T-helper 17 cell (primary cell): ENCODE measurements around the gene RMP24.
A peak's percentile ranks its signal among the peaks of the same experiment; 100 is the strongest.
"Not testable (repeated sequence)": the region's sequence is repeated elsewhere in the genome, so short reads cannot be mapped to it uniquely, and the experiment has no call there.

ENCODE experiments used
- ATAC-seq: fragments of 150-1000 bp; cut with Tn5 transposase; 2 replicates; pipeline ENCODE4 v1.10.0; 2021; ENCODE audit warnings: mild to moderate bottlenecking, moderate library complexity
- DNase-seq, 3 donors: peaks; one replicate each; pipeline versions ENCODE4 v3.0.0 to v3.0.0-alpha.2; 2020 to 2021
- H3K9me3 ChIP-seq: one replicate; pipeline ENCODE4 v1.7.0; 2013; ENCODE audit warnings: low read length, mild to moderate bottlenecking; ENCODE audit not compliant: control insufficient read depth, poor library complexity, severe bottlenecking
- H3K27ac Mint-ChIP-seq: one replicate; pipeline ENCODE4 v1.8.0; 2022; ENCODE audit warnings: mild to moderate bottlenecking, moderate library complexity, mixed read lengths
- H3K27me3 Mint-ChIP-seq: one replicate; pipeline ENCODE4 v1.8.0; 2022; ENCODE audit warnings: mixed read lengths
- H3K36me3 Mint-ChIP-seq: one replicate; pipeline ENCODE4 v1.8.0; 2022; ENCODE audit warnings: low read depth, mixed read lengths
- H3K4me1 Mint-ChIP-seq: one replicate; pipeline ENCODE4 v1.8.0; 2022; ENCODE audit warnings: mild to moderate bottlenecking, mixed read lengths
- H3K4me3 Mint-ChIP-seq: one replicate; pipeline ENCODE4 v1.8.0; 2022; ENCODE audit warnings: mild to moderate bottlenecking, moderate library complexity, mixed read lengths

RMP24 gene

GRCh38 chr18:35948080-35948479, 24.4 kb upstream of the RMP24 start:
- H3K4me3 Mint-ChIP-seq = no peak overlapping the region
- peaks cover 3% of the 10 kb centered on the region for H3K36me3 Mint-ChIP-seq
- H3K4me1 Mint-ChIP-seq = peaks cover 5% of the 10 kb centered on the region
- ATAC-seq (no peak), DNase-seq (no peak)
- H3K27me3 Mint-ChIP-seq = peaks cover 37% of the 10 kb centered on the region
- no peak overlapping the region for H3K27ac Mint-ChIP-seq
- no peaks in the 10 kb centered on the region for H3K9me3 ChIP-seq

- ATAC-seq = no peak
Measured at GRCh38 chr18:35949090-35949489, 23.4 kb upstream of the RMP24 start.

GRCh38 chr18:35949903-35950627, 22.4 kb upstream of the RMP24 start:
- peak; percentile 84 for ATAC-seq
- peak overlapping the region; percentile 92 for H3K4me3 Mint-ChIP-seq
- no peak overlapping the region for H3K27ac Mint-ChIP-seq
- peaks cover 3% of the 10 kb centered on the region for H3K36me3 Mint-ChIP-seq
- peaks cover 47% of the 10 kb centered on the region for H3K27me3 Mint-ChIP-seq
- H3K9me3 ChIP-seq = no peaks in the 10 kb centered on the region
- peaks cover 5% of the 10 kb centered on the region for H3K4me1 Mint-ChIP-seq
- peak; percentile 24 to 35 (median 27) for DNase-seq

More at GRCh38 chr18:35949090-35949489, 23.4 kb upstream of the RMP24 start:
- Mint-ChIP-seq H3K4me1 (peaks cover 5% of the 10 kb centered on the region), H3K4me3 (peak overlapping the region; percentile 92), H3K27ac (no peak overlapping the region), H3K27me3 (peaks cover 43% of the 10 kb centered on the region), H3K36me3 (peaks cover 3% of the 10 kb centered on the region)
- DNase-seq = no peak
- H3K9me3 ChIP-seq = no peaks in the 10 kb centered on the region

- peaks cover 5% of the 10 kb centered on the region for H3K4me1 Mint-ChIP-seq
- peaks cover 3% of the 10 kb centered on the region for H3K36me3 Mint-ChIP-seq
- H3K9me3 ChIP-seq = no peaks in the 10 kb centered on the region
- peak overlapping the region; percentile 92 for H3K4me3 Mint-ChIP-seq
- ATAC-seq (no peak), DNase-seq (no peak)
- H3K27me3 Mint-ChIP-seq = peaks cover 50% of the 10 kb centered on the region
- no peak overlapping the region for H3K27ac Mint-ChIP-seq
Measured at GRCh38 chr18:35950628-35950982, 21.9 kb upstream of the RMP24 start.

- no peaks in the 10 kb centered on the region for H3K9me3 ChIP-seq
- Mint-ChIP-seq H3K36me3 (peaks cover 5% of the 10 kb centered on the region), H3K4me3 (no peak overlapping the region), H3K4me1 (peaks cover 5% of the 10 kb centered on the region), H3K27ac (no peak overlapping the region), H3K27me3 (peaks cover 54% of the 10 kb centered on the region)
- ATAC-seq = no peak
- no peak for DNase-seq
Measured at GRCh38 chr18:35953688-35954087, 18.8 kb upstream of the RMP24 start.

- peaks cover 5% of the 10 kb centered on the region for H3K36me3 Mint-ChIP-seq
- DNase-seq = no peak
- no peaks in the 10 kb centered on the region for H3K9me3 ChIP-seq
- no peak overlapping the region for H3K27ac Mint-ChIP-seq
- H3K27me3 Mint-ChIP-seq = peaks cover 39% of the 10 kb centered on the region
- ATAC-seq = no peak
- H3K4me3 Mint-ChIP-seq = no peak overlapping the region
- H3K4me1 Mint-ChIP-seq = no peaks in the 10 kb centered on the region
Measured at GRCh38 chr18:35956226-35956625, 16.3 kb upstream of the RMP24 start.

- H3K27me3 Mint-ChIP-seq = peaks cover 5% of the 10 kb centered on the region
- H3K36me3 Mint-ChIP-seq = peaks cover 6% of the 10 kb centered on the region
- ATAC-seq (no peak), DNase-seq (no peak)
- H3K9me3 ChIP-seq = no peaks in the 10 kb centered on the region
- H3K27ac Mint-ChIP-seq = no peak overlapping the region
- no peaks in the 10 kb centered on the region for H3K4me1 Mint-ChIP-seq
- no peak overlapping the region for H3K4me3 Mint-ChIP-seq
Measured at GRCh38 chr18:35962320-35962719, 10.2 kb upstream of the RMP24 start.

- H3K27ac Mint-ChIP-seq = no peak overlapping the region
- H3K4me1 Mint-ChIP-seq = peaks cover 7% of the 10 kb centered on the region
- H3K36me3 Mint-ChIP-seq = peaks cover 4% of the 10 kb centered on the region
- H3K4me3 Mint-ChIP-seq = no peak overlapping the region
- no peak for ATAC-seq
- no peaks in the 10 kb centered on the region for H3K9me3 ChIP-seq
- no peaks in the 10 kb centered on the region for H3K27me3 Mint-ChIP-seq
- no peak for DNase-seq
Measured at GRCh38 chr18:35964319-35964718, 8.2 kb upstream of the RMP24 start.

- Mint-ChIP-seq H3K4me1 (peaks cover 24% of the 10 kb centered on the region), H3K27ac (peak overlapping the region; percentile 35)
- H3K9me3 ChIP-seq, DNase-seq, H3K36me3 Mint-ChIP-seq, H3K27me3 Mint-ChIP-seq, ATAC-seq, H3K4me3 Mint-ChIP-seq: not testable (repeated sequence)
Measured at GRCh38 chr18:35967866-35968265, 4.6 kb upstream of the RMP24 start.

GRCh38 chr18:35968278-35968880, 4.1 kb upstream of the RMP24 start:
- no peaks in the 10 kb centered on the region for H3K9me3 ChIP-seq
- no peak for ATAC-seq
- H3K27ac Mint-ChIP-seq = peak overlapping the region; percentile 35
- H3K4me3 Mint-ChIP-seq = peak overlapping the region; percentile 2
- no peak for DNase-seq
- H3K4me1 Mint-ChIP-seq = peaks cover 29% of the 10 kb centered on the region
- peaks cover 4% of the 10 kb centered on the region for H3K36me3 Mint-ChIP-seq
- no peaks in the 10 kb centered on the region for H3K27me3 Mint-ChIP-seq

GRCh38 chr18:35969676-35970075, 2.8 kb upstream of the RMP24 start:
- ATAC-seq = no peak
- no peaks in the 10 kb centered on the region for H3K9me3 ChIP-seq
- Mint-ChIP-seq H3K4me1 (peaks cover 40% of the 10 kb centered on the region), H3K27me3 (no peaks in the 10 kb centered on the region), H3K36me3 (peaks cover 7% of the 10 kb centered on the region), H3K27ac (peak overlapping the region; percentile 98), H3K4me3 (peak overlapping the region; percentile 94)
- DNase-seq = no peak

GRCh38 chr18:35971661-35972196, 750 bp upstream of the RMP24 start:
- H3K36me3 Mint-ChIP-seq = peaks cover 9% of the 10 kb centered on the region
- ATAC-seq (no peak), DNase-seq (no peak)
- H3K9me3 ChIP-seq = no peaks in the 10 kb centered on the region
- H3K4me1 Mint-ChIP-seq = peaks cover 47% of the 10 kb centered on the region
- H3K27me3 Mint-ChIP-seq = no peaks in the 10 kb centered on the region
- H3K4me3 Mint-ChIP-seq = peak overlapping the region; percentile 97
- peak overlapping the region; percentile 98 for H3K27ac Mint-ChIP-seq

GRCh38 chr18:35973650-35974049, 1.2 kb downstream of the RMP24 start:
- peak overlapping the region; percentile 97 for H3K4me3 Mint-ChIP-seq
- DNase-seq (no peak), ATAC-seq (no peak)
- no peaks in the 10 kb centered on the region for H3K27me3 Mint-ChIP-seq
- no peaks in the 10 kb centered on the region for H3K9me3 ChIP-seq
- peaks cover 16% of the 10 kb centered on the region for H3K36me3 Mint-ChIP-seq
- peaks cover 47% of the 10 kb centered on the region for H3K4me1 Mint-ChIP-seq
- H3K27ac Mint-ChIP-seq = peak overlapping the region; percentile 98

- no peak for DNase-seq
- Mint-ChIP-seq H3K4me3 (peak overlapping the region; percentile 97), H3K36me3 (peaks cover 16% of the 10 kb centered on the region), H3K27me3 (no peaks in the 10 kb centered on the region), H3K27ac (peak overlapping the region; percentile 98), H3K4me1 (peaks cover 45% of the 10 kb centered on the region)
- no peaks in the 10 kb centered on the region for H3K9me3 ChIP-seq
- no peak for ATAC-seq
Measured at GRCh38 chr18:35974181-35974580, 1.7 kb downstream of the RMP24 start.
